Renal pelvis (tissue), 4 donors: ENCODE data around the gene MEGF6. TPM values are rescaled to one million over a fixed set of nuclear protein-coding genes. Genes with fewer than 3 reads are reported as not detected.

Experiments
- DNase-seq: peaks from one replicate; pipeline ENCODE4 v3.0.0-alpha.2; 2013
- polyA plus RNA-seq, 3 donors: library from polyadenylated mRNA; unstranded; fragments of 120-200 nt; gene quantifications; one replicate each; pipeline ENCODE4 v1.2.1, GENCODE V29; 2013; ENCODE audit not compliant: insufficient read length in 3 of 3

Gene MEGF6
- polyA plus RNA-seq, 3 donors: 11.0 to 20.6 (median 15.0) TPM

DNA sequence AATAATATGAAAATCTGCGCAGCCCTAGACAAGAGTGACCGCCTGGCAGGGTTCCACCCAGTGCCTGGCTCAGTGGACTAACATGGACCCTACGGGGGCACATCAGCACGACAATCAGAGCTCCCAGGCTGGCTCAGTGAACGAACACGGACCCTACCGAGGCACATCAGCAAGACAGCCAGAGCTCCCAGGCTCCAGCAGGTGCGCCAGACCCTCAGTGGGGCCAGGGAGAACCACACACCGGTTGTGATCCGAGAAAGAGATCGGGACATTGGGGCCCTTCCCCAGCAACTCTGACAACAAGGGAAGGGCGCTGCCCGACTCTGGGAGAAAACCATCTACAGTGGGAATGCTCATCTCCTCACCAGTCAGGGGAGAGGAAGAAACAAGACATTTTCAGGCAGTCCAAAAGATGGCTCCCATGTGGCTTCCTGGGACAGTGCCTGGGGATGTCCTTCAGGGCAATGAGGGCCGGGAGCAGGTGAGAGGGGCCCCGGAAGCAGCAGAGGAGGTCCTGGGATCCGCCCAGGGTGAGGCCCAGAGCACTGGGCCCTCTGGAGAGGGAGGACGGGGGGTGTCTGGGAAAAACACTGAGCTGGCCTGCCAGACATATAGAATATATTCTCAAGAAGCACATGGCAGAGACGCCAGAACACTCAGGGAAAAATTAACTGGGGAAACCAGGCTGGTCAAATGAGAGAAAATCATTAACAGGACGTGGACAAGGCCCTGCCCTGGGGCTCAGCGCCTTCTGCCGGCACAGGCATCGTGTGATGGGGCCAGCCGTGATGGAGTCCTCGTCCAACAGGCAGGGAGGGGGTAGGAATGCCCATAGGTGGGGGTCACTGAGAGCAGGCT is 152.0 kb downstream of the MEGF6 start:
- DNase-seq: no peak

DNA sequence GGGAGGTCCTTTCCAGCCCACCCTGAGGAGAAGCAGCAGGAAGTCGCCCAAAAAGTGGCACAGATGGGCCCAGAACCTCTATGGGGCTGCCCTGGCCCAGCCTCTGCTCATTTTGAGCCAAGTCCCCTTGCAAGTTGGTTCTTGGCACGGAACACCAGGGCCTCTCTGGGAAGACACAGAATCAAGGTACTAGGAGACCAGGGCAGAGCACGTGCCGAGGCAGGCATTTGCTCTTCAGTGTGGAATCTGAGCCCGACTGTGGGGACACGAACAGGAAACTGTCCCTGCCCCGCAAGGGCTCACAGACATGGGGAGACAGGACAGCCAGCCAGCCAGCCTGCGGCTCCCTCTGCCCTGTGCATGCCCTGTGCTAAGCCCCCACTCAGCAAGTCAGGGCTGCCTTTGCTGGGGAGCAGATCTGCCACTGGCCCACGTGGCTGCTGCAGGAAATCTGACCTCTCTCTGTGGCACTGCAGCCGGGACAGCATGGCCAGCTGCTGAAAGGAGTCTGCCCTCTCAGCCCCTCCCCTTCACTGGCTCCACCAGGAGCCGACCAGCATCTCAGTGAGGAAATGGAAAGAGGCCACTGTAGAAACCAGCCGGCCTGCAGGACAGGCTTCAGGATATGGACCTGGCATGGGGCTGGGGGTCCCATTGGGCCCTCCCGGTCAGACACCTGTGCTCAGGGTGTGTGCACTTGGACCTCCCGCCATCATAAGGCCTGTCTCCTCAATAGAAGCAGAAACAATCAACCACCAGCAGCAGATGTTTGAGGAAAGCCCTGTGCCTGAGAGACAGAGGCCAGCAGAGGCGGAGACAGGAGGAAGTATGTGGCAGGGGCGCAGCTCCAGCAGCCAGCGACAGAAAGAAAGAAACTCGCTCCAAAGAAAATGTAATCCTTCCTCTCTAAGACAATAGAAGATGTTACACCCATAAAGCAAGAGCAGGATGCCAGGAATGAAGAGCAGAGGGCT is 153.1 kb downstream of the MEGF6 start:
- DNase-seq: no peak

DNA sequence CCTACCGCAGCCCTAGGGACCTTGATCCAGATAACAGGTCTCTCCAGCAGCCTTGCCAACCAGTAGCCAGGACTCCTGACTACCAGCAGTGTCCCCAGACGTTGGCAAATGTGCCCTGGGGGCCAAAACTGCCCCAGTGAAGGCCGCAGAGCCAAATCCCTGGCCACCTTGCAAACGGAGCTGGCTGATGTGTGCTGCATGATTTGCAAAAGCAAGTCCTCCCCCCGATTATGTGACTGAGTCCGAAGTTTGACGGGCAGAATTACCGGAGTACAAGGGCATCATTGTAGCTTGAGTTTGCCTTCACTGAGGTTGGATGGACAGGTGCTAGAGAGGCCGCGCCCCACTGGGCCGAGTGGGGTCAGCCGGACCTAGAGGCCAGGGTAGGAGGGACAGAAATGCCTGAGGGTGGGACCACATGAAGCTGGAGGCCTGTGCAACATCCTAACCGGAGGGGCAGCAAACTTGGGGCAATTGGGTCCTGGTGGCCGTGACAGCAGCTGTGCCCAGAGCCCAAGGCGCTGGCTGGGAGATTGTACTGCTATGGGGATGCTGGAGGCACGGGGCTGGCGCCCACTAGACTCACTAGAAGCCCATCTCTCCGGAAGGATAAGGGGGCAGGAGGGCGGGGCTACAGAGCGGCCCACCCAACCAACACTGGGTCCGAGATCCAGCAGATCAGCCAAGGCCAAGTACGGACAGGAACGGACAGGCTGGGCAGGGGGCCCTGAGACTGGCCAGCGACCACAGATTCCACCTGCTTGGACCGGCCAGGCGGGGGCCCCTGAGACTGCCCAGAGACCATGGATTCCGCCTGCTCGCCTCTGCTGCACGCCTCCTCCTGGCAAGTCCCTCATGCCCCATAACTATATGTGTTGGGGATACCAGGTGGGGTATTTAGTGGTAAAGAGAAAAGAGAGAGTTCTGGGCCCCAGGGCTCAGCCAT is 154.1 kb downstream of the MEGF6 start:
- DNase-seq: no peak

DNA sequence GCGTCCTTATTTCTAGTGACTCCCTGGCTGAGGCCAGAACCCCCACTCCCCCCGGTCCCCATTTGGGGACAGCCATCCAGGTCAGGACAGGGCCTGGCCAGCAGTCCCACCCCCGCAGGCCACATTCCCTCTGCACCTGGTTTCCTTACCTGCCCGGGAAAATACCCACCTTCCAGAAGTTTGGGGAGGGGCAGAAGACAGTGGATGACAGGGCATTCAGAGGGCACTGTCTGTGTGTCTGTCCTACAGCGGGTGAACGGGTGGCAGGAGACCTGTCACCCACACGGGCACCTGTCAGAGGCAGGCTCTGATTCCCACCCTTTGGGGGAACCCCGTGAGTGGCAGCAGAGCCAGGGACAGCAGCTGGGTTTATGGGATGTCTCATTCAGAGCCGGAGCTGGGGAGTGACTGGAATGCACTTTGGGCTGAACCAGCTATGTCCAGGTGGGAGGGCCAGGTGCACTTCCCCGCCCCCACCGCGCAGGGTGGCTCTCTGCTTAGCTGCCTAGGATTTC is 154.8 kb downstream of the MEGF6 start:
- DNase-seq: no peak

DNA sequence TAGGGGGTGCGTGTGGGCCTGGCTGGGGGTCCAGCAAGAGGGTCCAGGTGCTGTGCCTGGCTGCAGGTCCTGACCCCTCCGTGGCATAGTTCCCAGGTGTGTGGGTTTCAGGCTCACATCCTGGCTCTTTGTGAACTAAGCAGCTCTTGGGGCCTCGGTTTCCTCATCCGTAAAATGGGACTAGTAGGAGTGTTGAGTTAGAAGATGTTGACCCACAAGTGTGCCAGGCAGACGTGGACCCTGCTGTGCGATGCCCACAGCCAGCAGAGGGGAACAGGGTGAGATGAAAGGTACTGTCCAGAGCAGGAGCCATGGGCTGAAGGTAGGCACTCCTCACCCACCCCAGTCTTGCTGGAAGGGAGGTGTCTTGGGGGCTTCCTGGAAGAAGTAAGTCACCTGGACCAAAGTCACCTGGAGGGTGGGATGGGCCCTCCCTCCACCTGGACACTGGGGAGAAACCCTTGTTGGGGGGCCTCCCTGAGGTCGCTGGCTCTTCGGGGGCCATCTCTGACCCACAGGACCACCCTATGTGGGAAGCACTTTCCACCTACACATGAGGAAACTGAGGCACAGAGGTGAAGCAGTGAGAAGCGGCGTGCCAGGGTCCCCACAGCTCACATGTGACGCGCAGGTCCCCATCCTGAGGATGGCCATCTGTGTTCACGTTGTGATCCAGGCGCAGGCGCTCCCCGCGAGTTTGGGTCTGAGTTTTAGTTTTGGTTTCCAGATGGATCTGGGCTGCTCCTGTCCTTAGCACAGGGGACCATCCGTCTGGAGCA is 155.4 kb downstream of the MEGF6 start:
- no peak for DNase-seq

DNA sequence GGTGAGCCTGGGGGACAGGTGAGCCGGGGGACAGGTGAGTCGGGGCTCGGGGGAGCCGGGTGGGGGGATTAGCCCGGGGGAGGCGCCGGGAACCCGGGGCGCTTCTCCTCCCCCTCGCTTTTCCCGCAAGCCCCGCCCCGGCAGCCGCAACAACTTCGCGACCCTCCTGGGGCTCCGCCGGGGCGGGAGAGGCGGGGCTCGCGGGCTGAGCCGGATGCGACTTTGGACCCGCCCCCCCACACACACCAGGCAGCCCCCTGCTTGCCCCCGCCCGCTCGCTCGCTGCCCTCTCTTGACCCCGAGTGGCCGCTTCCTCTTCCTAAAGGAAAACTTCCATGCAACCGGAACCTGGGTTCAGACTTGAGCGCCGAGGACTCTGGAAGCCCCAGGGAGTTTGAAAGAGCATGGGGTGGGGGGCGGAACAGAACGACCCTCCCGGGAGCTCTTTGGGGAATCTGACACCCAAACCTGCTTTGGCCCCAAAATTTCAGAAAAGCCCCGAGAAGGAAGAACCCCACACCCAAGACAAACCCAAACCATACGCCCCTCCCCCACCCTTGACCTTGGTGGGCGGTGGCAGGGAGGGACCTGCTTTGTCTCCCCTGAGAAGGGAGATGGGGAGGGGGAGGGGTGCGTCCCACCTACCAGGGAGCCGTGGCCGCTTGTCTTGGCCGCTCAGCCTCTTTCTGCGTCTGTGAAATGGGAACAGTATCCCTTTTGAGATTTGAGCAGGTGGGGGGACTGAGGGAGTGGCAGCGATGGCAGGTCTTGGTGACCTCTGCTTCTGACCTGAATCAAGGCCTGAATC is 156.3 kb downstream of the MEGF6 start:
- no peak for DNase-seq

DNA sequence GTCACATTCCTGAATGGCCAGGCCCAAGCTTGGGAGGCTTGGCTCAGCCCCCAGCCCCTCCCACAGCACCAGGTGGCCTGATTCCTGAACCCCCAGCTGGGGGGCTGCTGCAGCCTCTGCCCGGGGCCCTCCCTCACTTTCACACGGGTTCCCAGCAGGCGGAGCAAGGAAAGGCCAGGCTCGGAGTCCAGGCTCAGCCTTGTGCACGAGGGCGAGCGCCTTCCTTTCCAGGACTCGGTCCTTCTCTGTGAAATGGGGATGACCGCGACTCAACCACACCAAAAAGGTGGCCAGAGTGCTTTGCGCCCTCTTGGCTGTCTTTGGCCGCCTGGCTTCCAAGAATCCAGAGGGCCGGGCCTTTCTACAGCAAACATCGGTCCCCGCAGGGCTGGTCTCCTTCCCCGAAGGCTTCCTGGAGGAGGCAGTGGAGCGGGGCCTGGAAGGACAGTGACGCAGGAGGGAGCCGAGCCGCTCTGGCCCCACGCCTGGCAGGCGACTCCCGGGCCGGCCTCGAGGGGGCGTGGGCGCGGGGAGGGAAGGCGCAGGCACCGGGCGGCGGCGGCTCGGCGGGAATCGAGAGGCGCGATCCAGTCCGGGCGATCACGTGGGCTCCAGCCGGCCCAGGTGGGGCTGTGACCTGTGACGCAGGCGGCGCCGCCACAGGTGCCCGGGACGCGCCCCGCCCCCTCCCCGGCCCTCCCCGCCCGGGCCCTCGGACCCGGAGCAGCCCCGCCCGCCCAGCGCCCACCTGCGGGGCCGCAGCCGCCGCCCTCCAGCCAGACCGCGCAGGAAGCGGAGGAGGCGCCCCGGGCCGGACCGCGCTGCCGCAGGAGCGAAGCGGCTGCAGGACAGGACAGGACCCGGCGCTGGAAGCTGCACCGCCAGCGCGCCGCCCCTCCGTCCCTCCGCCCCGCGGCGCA is 157.2 kb downstream of the MEGF6 start, which contains the start of gene ARHGEF16:
TSS of gene ARHGEF16 (plus strand) at position 775 of the 920 bp plus-strand sequence. CDS start 8,420 bp downstream, outside the sequence.
- no peak for DNase-seq

DNA sequence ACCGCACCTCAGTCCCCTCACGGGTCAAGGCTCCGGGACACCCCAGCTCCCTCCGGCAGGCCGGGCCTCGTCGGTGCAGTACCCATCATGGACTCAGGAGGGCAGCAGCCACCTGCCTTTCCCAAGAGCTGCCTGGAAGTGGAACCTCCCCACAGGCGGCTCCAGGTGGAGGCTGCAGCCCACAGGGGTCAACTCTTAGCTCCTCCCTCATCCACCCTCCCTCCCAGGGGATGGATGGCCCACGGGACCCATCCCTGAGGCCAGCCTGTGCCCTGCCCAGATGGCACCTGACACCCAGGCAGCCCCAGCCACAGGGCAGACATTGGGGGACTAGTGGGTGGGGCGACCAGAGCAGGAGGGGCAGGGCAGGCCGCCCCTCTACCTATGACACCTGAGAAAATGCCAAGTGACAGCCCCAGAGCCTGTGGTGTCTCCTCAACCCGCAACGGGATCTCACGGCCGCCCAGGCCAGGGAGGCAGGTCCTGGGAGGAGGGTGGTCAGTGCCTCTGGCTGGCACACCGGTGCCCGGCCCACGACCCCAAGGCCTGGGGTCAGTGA is 158.0 kb downstream of the MEGF6 start:
- no peak for DNase-seq

DNA sequence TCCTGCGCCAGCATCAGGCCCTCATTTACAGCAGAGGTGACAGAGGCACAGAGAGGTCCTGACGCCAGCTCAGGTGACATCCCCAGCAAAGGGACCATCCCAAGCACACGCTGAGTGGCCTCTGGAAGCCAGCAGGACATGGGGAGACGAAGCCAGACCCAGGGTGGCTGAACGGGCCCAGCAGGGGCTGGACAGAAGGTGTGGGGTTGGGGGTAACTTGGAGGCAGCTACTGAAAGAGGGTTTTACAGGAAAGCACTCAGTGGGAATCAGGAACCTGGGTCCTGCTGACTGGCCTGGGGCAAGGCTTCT is 158.5 kb downstream of the MEGF6 start:
- no peak for DNase-seq

DNA sequence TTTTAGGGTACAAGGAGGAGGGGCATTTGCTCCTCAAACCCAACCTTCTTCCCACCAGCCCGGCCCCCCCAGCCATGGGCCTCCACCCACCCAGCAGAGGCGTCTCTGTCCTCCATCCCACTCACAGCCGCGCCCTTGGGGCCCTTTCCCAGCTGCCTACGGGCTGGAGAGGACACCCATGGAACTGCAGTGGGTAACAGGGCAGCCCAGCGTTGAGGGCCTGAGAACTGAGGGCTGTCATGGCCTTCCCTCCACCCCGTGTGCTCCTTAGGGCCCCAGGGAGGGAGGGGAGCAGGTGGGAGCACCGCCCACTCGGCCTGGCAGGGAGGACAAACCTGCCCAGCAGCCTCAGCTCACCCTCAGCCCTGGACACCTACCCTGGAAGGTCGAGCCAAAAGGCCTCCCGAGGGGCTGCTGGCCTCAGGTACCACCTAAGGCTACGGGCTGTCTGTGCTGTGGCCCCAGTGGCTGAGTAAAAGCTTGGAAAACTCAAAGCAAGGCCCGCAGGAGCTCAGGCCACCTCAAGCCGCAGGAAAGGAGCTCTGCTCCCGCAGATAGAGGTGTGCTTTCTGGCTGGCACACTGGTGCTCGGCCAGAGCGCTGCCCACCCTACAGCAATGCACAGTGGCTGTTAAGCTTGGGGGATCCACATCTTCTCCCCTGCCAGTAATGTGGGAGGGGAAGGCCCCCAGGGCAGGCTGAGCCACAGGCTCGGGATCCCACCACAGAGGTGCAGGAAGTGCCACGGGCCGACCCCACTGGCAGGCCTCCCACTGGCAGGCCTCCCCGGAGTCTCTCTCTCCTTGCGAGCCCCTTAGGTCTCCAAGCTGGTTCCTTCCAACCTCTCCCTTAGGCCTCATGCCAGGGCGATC is 159.1 kb downstream of the MEGF6 start:
- no peak for DNase-seq

DNA sequence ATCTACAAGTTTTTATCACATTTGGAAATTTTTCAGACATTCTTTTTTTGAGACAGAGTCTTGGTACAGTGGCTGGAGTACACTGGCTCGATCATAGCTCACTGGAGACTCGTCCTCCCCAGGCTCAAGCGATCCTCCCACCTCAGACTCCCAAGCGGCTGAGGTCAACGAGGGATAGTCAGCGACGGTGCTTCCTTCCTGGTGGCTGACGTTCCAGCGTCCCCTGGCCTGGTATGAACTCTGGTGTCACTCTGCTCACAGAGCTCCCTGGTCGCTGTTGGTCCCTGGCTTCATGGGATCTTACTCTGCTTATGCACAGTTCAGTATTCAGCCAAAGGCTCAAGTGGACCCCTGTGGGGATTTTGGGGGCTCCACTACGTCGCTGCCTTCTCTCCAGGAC is 160.3 kb downstream of the MEGF6 start:
- DNase-seq: no peak

DNA sequence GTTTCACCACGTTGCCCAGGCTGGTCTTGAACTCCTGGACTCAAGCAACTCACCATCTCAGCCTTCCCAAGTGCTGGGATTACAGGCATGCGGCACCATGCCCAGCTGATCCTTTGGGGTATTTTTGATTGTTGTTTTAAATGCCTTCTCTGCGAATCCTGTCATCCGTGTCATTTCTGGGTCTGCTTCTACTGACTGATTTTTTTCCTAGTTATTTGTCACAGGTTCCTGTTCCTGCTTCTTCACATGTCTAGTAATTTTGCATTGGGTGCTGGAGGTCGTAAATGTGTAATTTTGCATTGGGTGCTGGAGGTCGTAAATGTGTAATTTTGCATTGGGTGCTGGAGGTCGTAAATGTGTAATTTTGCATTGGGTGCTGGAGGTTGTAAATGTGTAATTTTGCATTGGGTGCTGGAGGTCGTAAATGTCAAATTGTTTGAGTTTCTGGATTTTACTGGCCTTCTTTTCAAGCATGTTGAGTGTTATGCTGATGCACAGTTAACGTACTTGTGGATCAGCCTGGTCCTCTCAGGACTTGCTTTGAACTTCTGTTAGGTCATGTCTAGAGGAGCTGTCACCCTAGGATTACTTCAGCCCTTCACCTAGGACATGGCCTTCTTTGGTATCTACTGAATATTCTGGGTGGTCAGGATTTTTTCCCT is 161.0 kb downstream of the MEGF6 start:
- DNase-seq: no peak

DNA sequence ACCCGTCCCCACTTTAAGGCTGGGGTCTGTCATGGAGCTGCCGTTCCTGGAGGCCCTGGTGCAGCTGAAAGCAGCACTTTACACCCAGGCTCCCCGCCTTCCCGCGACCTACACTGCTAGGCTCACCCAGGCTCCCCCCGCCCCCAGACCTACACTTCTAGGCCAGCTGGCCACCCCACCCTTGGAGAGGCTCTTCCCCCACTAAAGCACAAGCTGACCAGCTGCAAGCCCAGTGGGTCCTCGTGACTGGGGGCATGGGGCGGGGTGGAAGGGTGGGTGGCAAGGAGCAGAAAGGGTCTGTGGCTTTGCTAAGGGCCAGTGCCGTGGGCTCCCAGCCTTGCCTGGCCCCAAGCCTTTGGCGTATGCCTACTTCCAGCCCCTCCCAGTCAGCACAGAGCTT is 166.6 kb downstream of the MEGF6 start:
- no peak for DNase-seq

DNA sequence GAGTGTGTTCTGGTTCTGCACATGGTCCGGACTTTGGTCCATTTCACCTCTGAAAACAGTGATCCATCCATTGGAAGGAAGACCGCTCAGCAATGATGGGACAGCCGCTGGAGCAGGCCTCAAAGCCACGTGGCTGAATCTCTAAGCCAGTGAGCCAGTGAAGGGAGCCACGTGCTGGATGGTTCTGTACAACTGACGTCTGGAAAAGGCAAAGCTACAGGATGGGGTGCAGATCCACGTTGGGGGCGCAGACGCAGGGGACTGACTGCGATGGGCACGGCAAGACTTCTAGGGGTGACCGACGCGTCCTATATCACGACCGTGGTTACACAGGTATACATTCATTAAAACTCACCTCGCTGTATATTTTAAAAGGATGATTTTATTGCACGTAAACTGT is 167.0 kb downstream of the MEGF6 start:
- no peak for DNase-seq

DNA sequence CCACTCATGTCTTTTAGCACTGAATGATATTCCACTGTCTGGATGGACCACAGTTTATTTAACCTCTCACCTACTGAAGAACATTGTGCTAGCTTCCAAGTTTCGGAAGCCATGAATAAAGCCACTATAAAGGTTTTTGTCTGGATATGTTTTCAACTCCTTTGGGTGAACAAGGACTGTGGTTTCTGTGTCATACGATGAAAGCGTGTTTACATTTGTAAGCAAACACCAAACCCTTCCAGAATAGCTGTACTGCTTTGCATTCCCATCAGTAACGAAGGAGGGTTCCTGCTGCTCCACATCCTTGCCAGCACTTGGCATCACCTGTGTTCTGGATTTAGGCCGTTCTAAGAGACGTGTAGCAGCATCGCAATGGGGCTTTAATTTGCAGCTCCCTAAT is 167.5 kb downstream of the MEGF6 start:
- no peak for DNase-seq

DNA sequence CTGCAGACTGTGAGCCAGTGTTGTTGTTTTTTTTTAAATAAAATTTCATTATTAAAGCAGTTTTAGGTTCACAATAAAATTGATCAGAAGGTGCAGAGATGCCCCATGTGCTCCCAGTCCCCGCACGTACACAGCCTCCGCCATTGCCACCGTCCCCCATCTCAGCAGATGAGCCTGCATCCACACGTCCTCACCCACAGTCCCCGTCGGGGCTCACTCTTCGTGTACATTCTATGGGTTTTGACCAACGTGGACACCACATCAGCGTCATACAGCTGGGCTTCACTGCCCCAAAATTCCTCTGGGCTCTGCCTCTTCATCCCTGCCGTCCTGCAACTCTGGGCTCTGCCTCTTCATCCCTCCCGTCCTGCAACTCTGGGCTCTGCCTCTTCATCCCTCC is 168.4 kb downstream of the MEGF6 start:
- DNase-seq: no peak

DNA sequence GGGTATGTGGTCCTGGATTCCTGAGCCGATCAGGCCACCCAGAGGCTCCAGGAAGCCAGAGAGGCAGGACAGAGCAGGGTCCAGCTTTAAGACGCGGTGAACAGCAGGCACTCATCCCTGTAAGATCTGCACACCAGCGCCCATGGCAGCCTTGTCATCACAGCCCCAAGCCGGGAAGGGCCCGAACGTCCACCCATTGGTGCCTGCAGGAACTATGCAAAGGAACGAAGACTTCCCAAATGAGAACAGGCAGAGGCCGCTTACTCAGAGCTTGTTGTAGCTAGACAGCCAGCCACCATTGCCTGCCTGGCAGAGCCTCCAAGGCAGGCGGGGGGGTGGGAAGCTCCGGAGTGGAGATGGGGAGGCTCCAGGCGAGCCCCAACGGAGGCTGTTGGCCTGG is 169.0 kb downstream of the MEGF6 start:
- no peak for DNase-seq
